ENCODE data around the gene GUCY2D.
"Not testable (repeated sequence)": the region's sequence is repeated elsewhere in the genome, so short reads cannot be mapped to it uniquely, and the experiment has no call there.

GUCY2D gene

GRCh38 chr17:8019166-8019565 is 16.8 kb downstream of the GUCY2D start:
- no peak for DNase-seq

GRCh38 chr17:8019665-8020650 is 17.5 kb downstream of the GUCY2D start:
- no peak for DNase-seq

- no peak for DNase-seq
Observed at GRCh38 chr17:8020776-8021564, 18.6 kb downstream of the GUCY2D start.

GRCh38 chr17:8021565-8022359 is 19.3 kb downstream of the GUCY2D start:
- DNase-seq, result no peak

GRCh38 chr17:8022360-8023003 is 20.1 kb downstream of the GUCY2D start:
- no peak for DNase-seq

- not testable (repeated sequence) for DNase-seq
Observed at GRCh38 chr17:8024161-8024560, 21.7 kb downstream of the GUCY2D start.

DNA sequence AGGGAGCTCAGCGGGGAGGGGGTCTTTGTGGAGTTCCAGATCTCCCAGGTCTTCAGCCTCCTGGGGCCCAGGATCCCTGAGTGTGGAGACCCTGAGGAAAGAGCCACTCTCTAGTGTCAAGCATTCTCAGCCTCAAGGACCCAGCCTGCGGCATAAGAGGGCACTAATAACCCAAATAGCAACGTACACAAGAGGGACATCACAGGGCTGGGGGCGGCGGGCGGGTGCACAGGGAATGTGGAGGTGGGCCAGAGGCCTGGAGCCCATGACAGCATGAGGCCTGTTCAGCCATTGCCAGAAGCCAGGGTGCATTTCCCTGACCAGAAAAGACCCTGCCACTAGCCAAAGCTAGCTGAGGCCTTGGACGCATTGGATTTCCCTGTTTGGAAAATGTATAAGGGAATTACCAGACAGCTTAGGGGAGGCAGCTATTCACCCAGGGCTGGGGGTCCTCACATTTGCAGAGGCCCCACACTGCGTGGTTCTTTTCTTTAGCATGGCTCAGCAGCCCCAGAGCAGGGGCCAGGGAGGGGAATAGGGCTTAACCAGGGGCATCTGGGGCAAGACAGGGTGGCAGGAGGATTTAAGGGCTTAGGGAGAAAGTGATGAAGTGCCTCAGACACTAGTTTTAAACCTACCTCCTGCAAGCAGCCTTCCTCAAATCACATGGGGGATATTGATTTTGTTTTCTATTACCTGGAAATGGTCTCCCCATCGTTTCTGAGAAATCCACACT is 22.9 kb downstream of the GUCY2D start:
- DNase-seq, result no peak

GRCh38 chr17:8029121-8029520 is 26.7 kb downstream of the GUCY2D start:
- no peak for DNase-seq

DNA sequence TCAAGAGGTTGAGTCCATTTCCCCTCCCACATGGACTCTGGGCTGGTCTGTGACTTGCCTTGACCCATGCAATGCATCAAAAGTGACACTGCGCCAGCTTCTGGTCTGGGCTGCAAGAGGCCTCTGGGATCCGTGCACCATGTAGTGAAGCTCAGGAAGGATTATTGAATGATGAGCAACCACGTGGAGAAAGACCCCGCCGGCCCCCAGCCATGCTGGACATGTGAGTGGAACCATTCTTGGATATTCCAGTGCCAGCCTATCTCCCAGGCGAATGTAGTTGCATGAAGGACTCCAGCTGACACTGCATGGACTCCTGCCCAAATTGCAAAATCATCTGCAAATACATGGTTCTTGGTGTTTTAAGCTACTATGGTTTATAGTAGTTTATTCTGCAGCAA is 28.8 kb downstream of the GUCY2D start:
- no peak for DNase-seq

DNA sequence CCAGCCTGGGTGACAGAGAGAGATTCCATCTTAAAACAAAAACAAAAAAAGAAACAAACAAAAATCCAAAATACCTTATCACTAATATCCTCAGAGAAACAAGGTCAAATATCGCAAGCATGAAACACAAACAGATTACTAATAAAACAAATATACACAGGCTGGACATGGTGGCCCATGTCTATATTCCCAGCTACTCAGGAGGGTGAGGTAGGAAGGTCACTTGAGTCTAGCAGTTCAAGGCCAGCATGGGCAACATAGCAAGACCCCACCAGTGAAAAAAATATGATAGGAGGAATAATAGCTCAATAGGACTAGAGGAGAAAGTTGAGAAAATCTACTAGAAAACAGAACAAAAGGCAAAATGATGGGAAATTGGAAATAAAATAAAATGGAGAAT is 29.5 kb downstream of the GUCY2D start:
- no peak for DNase-seq

DNA sequence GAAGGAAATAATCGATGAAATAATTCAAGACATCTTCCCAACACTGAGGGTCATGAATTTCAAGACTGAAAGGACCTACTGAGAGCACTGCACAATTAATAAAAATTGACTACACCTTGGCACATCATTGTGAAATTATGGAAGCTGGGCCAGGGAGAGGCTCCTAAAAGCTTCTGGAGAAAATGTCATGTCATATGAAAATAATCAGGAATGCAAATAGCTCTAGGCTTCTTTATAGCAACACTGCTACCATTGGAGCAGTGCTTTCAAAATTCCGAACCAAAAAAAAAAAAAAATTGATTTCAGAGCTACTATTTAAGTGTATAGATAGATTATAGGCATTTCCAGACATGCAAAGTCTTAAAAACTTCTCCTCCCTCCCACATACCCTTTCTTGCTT is 30.0 kb downstream of the GUCY2D start:
- DNase-seq, result no peak

DNA sequence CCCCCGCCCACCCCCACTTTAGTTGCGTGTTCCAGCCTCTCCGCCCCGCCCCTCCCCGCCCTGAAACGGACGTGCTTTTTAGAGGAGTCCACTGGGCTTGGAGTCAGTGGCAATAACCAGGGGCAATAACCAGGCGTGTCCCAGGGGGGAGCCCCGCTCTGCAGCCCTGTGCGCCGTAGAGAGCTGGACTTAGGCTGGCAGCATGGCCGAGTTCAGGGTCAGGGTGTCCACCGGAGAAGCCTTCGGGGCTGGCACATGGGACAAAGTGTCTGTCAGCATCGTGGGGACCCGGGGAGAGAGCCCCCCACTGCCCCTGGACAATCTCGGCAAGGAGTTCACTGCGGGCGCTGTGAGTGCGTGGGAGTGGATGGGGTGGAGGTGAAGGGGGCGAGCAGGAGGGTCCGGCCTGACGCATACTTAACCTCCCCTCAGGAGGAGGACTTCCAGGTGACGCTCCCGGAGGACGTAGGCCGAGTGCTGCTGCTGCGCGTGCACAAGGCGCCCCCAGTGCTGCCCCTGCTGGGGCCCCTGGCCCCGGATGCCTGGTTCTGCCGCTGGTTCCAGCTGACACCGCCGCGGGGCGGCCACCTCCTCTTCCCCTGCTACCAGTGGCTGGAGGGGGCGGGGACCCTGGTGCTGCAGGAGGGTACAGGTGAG is 36.7 kb downstream of the GUCY2D start, which contains the start of gene ALOX15B:
Gene ALOX15B (plus strand): TSS at position 106 of the 657 bp plus-strand sequence. CDS start 97 bp downstream, at position 203.
- no peak for DNase-seq

- no peak for DNase-seq
Observed at GRCh38 chr17:8039611-8040168, 37.3 kb downstream of the GUCY2D start.

GRCh38 chr17:8041249-8041928 is 39.0 kb downstream of the GUCY2D start:
- peak; percentile 40 for DNase-seq

DNA sequence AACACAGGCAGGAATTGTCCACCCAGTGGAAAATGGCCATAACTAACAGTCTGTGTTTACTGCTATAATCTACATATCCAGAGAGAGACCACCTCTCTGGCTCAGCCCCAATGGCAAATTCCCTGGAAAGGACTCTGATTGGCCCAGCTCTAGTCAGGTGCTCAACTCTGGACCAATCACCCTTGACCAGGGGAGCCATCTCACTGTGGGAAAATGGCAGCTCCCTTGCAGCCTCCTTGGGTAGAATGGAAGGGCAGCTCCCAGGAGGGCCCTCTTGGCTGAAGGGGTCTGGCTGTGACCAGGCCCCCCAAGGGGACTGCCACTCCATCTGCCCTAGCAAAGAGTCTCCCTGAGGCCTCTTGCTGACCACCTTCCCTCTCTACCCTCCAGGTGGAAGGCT is 39.6 kb downstream of the GUCY2D start:
- DNase-seq, result no peak

DNA sequence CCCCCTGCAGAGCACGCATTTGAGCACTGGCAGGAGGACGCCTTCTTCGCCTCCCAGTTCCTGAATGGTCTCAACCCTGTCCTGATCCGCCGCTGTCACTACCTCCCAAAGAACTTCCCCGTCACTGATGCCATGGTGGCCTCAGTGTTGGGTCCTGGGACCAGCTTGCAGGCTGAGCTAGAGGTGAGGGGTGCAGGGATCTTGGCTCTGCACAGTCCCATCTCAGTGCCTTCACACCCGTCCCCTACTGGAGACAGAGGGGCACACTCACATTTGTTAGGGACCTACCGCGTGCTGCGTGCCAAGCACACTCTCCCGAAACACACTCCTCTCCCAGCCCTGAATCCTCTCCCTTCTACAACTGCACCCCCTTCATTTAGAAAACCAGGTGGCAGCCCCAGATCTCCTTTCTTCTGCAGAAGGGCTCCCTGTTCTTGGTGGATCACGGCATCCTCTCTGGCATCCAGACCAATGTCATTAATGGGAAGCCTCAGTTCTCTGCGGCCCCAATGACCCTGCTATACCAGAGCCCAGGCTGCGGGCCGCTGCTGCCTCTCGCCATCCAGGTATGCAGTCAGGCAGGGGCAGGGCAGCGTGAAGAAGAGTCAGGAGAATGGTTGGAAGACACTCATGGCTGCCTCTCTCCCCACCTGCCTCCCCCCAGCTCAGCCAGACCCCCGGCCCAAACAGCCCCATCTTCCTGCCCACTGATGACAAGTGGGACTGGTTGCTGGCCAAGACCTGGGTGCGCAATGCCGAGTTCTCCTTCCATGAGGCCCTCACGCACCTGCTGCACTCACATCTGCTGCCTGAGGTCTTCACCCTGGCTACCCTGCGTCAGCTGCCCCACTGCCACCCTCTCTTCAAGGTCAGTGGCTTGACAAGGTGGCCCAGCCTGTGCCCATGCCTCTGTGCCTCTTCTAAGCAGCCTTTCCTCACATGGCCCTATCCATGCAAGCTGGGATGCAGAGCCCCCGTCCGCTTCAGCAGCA is 42.7 kb downstream of the GUCY2D start:
- no peak for DNase-seq

DNA sequence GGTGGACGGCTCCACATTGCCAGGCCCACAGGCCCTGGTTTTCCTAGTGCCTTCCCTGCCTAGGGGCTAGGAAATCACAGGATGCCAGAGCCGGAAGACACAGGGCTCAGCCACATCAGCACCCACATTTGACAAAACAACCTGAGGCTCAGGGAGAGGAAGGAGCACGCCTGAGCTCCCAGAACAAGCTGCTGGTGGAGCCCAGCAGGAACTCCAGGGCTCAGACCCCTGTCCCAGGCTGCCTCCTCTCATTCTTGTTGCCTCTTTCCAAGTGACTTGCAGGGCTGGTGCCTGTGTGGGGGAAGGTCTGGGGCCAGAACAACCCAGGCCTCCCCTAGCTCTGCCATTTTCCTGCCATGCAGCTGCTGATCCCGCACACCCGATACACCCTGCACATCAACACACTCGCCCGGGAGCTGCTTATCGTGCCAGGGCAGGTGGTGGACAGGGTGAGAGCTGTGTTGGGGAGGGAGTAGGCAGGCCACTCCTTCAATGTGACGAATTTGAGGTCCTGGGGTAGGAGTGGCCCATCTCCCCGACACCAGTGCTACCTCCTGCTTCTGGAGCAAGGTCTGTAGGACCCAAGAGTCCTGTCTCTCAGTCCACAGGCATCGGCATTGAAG is 44.0 kb downstream of the GUCY2D start:
- no peak for DNase-seq
